ENCODE results near the gene SMAD2. TPM values are rescaled to one million over a fixed set of nuclear protein-coding genes. Genes with fewer than 3 reads are reported as not detected.

The SMAD2 gene
- 100 to 1,000 TPM in 1 of 4 donors, 10 to 100 TPM in 3; 94.1 to 114 (median 97.4) TPM for total RNA-seq
- polyA plus RNA-seq, result 30.7 TPM
- long read RNA-seq, donor 1, full-length matches to known transcripts, result 62 of 113 reads
- long read RNA-seq, donor 1, partial matches to known transcripts, result 11 of 113 reads
- long read RNA-seq, donor 1, other reads (novel, unspliced or antisense), result 40 of 113 reads
- long read RNA-seq, donor 2, full-length matches to known transcripts, result 11 of 26 reads
- long read RNA-seq, donor 2, partial matches to known transcripts, result 4 of 26 reads
- long read RNA-seq, donor 2, other reads (novel, unspliced or antisense), result 11 of 26 reads
- long read RNA-seq, donor 3, full-length matches to known transcripts, result 61 of 114 reads
- long read RNA-seq, donor 3, partial matches to known transcripts, result 11 of 114 reads
- long read RNA-seq, donor 3, other reads (novel, unspliced or antisense), result 42 of 114 reads
- long read RNA-seq, donor 4, full-length matches to known transcripts, result 21 of 40 reads
- long read RNA-seq, donor 4, partial matches to known transcripts, result 5 of 40 reads
- long read RNA-seq, donor 4, other reads (novel, unspliced or antisense), result 14 of 40 reads

DNA sequence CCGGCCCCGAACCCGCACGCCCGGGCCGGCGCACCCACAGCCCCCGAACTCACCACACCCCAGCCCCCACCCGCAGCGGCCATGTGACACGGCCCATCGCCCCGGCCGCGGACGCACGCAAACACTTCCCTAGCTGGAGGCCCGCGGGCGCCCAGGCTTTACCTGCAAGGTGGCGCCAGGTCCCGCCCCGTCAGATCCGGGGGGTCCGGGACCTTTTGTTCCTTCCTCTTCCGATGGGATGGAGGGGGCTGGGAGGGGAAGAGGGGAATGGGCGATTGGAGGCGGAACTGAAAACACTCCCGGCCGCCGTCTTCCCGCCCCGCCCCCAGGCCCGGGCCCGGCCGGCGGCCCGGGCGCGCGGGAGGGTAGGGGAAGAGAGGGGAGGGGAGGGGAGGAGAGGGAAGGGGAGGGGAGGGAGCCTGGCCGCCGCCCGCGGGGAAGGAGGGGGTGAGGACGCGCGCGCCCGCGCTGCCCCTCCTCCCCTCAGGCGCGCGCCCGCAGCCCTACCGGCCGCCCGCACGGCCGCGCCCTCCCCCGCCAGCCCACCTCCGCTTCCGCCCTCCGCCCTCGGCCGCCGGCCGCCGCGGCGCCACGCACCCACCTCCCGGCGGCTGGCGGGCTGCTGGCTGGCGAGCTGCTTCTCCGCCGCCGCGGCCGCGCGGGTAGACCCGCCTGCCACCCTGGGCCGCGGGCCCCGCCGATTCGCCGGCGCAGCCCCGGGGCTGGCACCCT, at the start of gene SMAD2:
Gene SMAD2, minus strand, starts transcription at position 461 of the 732 bp plus-strand sequence. CDS start 33,903 bp downstream, outside the sequence.
- WGBS, result under 1% methylated on average over 84 of the region's 93 CpGs
- intact Hi-C loops (cut with DNase I), result no loop called here

DNA sequence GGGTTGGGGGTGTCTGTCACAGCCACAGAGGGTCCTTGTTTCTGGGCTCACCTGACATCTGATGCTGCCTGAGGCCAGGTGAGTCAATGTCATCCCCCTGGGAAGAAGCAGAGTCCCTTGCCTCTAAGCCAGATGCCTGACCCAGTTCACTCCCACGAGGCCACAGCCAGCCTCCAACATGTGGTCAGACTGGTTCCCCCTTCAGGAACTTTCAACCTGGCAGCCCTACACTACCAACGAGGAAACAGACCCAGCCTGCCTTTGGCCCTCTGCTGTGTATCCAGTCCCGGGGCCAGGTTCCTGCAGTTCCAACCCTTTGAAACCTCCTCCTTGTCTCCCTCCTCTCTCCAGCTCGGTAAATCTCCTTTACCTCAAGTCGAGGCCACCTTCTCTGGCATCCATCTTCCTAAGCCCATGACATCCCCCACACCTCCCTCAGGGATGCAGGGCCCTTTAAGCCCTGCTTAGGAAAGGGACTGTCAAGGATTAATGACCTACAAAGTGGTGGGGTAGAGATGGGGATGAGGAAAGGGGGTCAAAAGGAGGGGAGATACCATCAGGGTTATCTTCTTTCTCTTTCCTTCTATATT, 49.2 kb upstream of the SMAD2 start:
- ATAC-seq (no peak), DNase-seq (peak in 1 of 3 donors; percentile 13)
- Histone ChIP-seq H3K9me3 (ENCODE audit: control insufficient read depth, low read length) (no peaks in the 10 kb centered on the region), H3K27me3 (ENCODE audit: control insufficient read depth, insufficient read depth) (no peaks in the 10 kb centered on the region), H3K27ac (ENCODE audit: low read length) (no peak overlapping the region), H3K4me3 (ENCODE audit: low read length) (no peak overlapping the region), H3K4me1 (ENCODE audit: control insufficient read depth, insufficient read depth, low read length) (no peaks in the 10 kb centered on the region)
- 44% methylated on average over 5 of the region's 5 CpGs for WGBS
- intact Hi-C loops (cut with DNase I), result no loop called here

More for the DNA sequence above, at the start of gene SMAD2:
- DNase-seq (peak; percentile 87 to 94 (median 93)), ATAC-seq (peak; percentile 78 to 80)
- Histone ChIP-seq H3K9me3 (ENCODE audit: control insufficient read depth, low read length) (no peaks in the 10 kb centered on the region), H3K27me3 (ENCODE audit: control insufficient read depth, insufficient read depth) (no peaks in the 10 kb centered on the region), H3K4me1 (ENCODE audit: control insufficient read depth, insufficient read depth, low read length) (no peaks in the 10 kb centered on the region), H3K4me3 (ENCODE audit: low read length) (peak within 1 kb of the TSS; percentile 85), H3K27ac (ENCODE audit: low read length) (peak within 1 kb of the TSS; percentile 93)

DNA sequence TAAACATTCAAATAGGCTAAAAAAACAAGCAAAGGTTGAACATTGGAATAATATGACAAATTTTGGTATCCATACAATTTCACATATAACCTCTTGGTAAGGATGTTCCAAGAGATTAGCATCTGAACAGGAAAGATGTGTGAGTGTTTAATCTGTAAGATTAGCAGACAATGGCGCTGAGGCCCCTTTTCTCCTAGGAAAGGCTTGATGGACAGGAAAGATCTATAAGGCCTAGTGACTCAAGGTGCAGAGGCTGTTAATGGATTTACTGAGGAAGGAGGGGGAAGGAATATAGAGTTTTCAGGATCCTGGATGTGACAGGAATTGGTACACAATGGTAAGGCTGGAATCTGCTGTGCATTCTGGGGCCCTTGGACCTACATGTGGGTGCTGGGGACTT, 48.1 kb upstream of the SMAD2 start:
- intact Hi-C loops (cut with DNase I), result no loop called here

DNA sequence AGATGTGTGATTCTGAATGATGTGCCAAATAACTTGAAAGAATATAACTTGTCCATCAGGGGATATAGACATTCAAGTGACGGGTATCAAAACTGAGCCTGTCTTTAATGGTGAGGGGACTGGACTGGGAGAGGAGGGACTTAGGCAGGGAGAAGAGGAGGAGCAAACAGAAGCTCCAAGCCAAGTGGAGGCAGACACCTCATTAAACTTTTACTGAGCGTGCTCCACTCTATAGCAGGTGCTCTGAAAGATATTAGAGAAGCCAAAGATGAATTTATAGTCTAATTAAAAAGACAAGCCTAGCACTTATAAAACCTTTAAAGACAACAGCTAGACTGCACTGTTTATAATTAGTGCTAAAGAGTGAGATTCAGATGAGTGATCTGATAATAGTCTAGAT, 47.7 kb upstream of the SMAD2 start:
- Histone ChIP-seq H3K27me3 (ENCODE audit: control insufficient read depth, insufficient read depth) (no peaks in the 10 kb centered on the region), H3K9me3 (ENCODE audit: control insufficient read depth, low read length) (no peaks in the 10 kb centered on the region), H3K4me3 (ENCODE audit: low read length) (no peak overlapping the region), H3K4me1 (ENCODE audit: control insufficient read depth, insufficient read depth, low read length) (no peaks in the 10 kb centered on the region), H3K27ac (ENCODE audit: low read length) (no peak overlapping the region)
- intact Hi-C loops (cut with DNase I), result no loop called here
- no peak for DNase-seq
- ATAC-seq, result no peak
- WGBS, result 95% methylated on average over 2 of the region's 2 CpGs

More for the DNA sequence above, 48.1 kb upstream of the SMAD2 start:
- Histone ChIP-seq H3K4me3 (ENCODE audit: low read length) (no peak overlapping the region), H3K27ac (ENCODE audit: low read length) (no peak overlapping the region), H3K9me3 (ENCODE audit: control insufficient read depth, low read length) (no peaks in the 10 kb centered on the region), H3K27me3 (ENCODE audit: control insufficient read depth, insufficient read depth) (no peaks in the 10 kb centered on the region), H3K4me1 (ENCODE audit: control insufficient read depth, insufficient read depth, low read length) (no peaks in the 10 kb centered on the region)
- 71% methylated on average over 1 of the region's 1 CpG for WGBS
- ATAC-seq (no peak), DNase-seq (no peak)

DNA sequence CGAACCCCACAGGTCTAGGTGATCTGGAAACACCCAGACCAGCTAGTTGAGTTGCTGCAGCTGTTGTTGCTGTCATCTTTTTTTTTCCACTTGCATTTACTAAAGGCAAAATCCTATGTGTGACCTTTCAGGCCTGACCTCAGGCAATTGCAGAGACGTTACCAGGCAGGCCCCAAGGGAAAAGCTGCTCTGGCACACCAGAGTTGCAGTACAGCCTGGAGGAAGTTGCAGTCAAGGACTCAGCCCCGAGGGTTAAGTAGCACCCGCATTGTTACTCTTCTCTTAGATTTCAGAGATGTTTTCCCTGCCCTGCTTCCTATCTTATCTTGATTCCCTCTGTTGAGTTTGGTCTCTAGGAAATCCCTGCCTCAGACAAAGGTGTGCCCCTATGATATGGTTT, 45.2 kb upstream of the SMAD2 start:
- intact Hi-C loops (cut with DNase I), result no loop called here
- ATAC-seq, result no peak
- 51% methylated on average over 4 of the region's 4 CpGs for WGBS

DNA sequence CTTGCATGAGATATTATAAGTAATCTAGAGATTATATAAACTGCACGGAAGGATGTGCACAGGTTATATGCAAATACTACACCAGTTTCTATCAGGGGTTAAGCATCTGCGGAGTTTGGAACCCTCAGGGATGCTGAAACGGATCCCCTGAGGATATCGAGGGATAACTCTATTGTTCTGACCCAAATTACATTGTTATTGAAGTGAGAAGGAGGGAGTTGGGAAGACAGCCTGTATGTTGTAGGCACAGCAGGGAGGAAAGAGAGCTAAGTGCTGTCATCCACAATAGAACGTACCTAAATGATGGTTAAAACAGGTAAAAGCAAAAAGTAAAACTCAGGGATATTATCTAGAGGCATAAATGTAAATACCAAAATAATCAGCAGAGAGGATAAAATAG, 44.6 kb upstream of the SMAD2 start:
- WGBS, result 62% methylated on average over 5 of the region's 5 CpGs
- DNase-seq (no peak), ATAC-seq (no peak)
- no peak overlapping the region for H3K27ac ChIP-seq (ENCODE audit: low read length)
- H3K4me1 ChIP-seq (ENCODE audit: control insufficient read depth, insufficient read depth, low read length), result no peaks in the 10 kb centered on the region
- no peaks in the 10 kb centered on the region for H3K9me3 ChIP-seq (ENCODE audit: control insufficient read depth, low read length)
- H3K4me3 ChIP-seq (ENCODE audit: low read length), result no peak overlapping the region
- H3K27me3 ChIP-seq (ENCODE audit: control insufficient read depth, insufficient read depth), result no peaks in the 10 kb centered on the region
- intact Hi-C loops (cut with DNase I), result no loop called here

More for the DNA sequence above, 45.2 kb upstream of the SMAD2 start:
- DNase-seq, result no peak
- no peaks in the 10 kb centered on the region for H3K9me3 ChIP-seq (ENCODE audit: control insufficient read depth, low read length)
- no peak overlapping the region for H3K4me3 ChIP-seq (ENCODE audit: low read length)
- H3K27me3 ChIP-seq (ENCODE audit: control insufficient read depth, insufficient read depth), result no peaks in the 10 kb centered on the region
- H3K4me1 ChIP-seq (ENCODE audit: control insufficient read depth, insufficient read depth, low read length), result no peaks in the 10 kb centered on the region
- H3K27ac ChIP-seq (ENCODE audit: low read length), result no peak overlapping the region

DNA sequence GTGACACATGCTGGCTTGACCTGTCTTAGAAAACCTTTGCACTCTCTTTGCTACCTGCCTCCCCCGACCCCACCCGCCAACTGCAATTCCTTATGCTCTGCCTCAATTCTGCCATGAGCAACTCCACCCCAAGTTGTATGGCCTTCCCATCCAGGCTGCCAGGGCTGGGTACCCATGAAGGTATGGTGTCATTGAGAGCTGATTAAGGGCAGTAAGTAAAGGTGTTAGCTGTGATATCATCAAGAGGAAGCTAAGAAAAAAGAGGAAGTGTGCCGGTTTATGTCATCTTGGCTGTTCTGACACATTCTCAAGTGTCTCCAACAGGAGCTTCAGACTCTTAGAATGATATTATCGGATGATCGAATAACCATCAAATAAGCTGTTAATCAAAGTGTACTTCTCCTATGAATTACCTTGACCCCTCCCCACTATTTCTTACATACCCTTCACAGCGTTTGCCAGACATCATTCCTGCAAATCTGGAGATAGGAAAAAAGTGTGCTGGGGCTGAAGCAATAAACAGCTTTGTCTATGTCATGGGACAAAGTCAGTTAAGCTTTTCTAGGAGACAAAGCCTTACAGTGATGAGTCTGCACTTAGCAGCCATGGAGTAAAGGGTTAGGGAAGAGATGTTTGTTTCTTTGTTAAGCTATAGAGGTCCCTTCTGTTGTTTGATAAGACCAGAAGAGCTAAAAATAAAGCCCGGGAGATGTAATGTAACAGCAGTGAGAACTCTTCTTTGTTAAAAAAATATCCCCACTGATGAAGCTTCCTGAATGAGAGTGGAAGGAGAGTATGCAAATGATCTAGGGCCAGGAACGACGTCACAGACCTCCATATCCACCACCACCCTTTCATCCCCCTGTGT, 40.4 kb upstream of the SMAD2 start:
- ATAC-seq (no peak), DNase-seq (no peak)
- intact Hi-C loops (cut with DNase I), result no loop called here
- H3K27ac ChIP-seq (ENCODE audit: low read length), result no peak overlapping the region
- WGBS, result 51% methylated on average over 9 of the region's 9 CpGs
- H3K9me3 ChIP-seq (ENCODE audit: control insufficient read depth, low read length), result no peaks in the 10 kb centered on the region
- no peak overlapping the region for H3K4me3 ChIP-seq (ENCODE audit: low read length)
- no peaks in the 10 kb centered on the region for H3K4me1 ChIP-seq (ENCODE audit: control insufficient read depth, insufficient read depth, low read length)
- no peaks in the 10 kb centered on the region for H3K27me3 ChIP-seq (ENCODE audit: control insufficient read depth, insufficient read depth)

DNA sequence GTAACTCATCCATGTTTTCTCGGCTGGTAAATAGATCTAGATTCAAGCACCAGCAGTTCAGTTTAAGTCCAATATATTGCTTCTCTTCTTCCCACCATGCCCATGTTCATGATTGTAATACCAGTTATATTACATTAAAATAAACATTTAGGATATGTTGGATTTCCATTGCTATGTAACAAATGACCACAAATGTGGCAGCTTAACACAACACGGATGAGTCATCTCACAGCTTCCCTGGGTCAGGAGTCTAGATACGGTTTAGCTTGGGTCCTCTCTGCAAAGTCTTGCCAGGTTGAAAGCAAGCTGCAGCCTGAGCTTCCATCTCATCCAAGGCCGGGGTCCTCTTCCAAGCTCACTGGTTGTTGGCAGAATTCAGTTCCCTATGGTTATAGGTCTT, 39.4 kb upstream of the SMAD2 start:
- intact Hi-C loops (cut with DNase I), result no loop called here
- no peak overlapping the region for H3K27ac ChIP-seq (ENCODE audit: low read length)
- DNase-seq (no peak), ATAC-seq (no peak)
- H3K9me3 ChIP-seq (ENCODE audit: control insufficient read depth, low read length), result no peaks in the 10 kb centered on the region
- 86% methylated on average over 4 of the region's 4 CpGs for WGBS
- H3K27me3 ChIP-seq (ENCODE audit: control insufficient read depth, insufficient read depth), result no peaks in the 10 kb centered on the region
- H3K4me1 ChIP-seq (ENCODE audit: control insufficient read depth, insufficient read depth, low read length), result no peaks in the 10 kb centered on the region
- H3K4me3 ChIP-seq (ENCODE audit: low read length), result no peak overlapping the region

DNA sequence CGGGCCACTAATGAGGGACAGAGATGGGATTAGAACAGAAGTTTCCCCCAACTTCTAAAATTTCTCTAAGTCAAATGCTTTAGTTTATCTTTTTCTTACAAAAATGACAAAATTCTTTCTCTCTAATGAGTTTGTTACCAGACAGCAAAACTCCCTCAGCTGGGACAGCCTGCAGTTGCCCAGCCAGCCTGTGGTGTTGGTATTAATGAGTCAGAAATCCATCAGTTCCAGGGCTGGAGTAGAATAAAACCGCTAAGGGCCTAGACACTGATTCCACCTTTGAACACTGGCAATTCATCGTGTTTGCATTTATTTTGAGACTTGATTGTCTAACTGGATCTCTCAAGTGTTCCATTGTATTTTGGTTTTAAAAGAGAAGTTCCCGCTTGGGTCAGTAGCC, 38.3 kb upstream of the SMAD2 start:
- no peaks in the 10 kb centered on the region for H3K27me3 ChIP-seq (ENCODE audit: control insufficient read depth, insufficient read depth)
- no peak overlapping the region for H3K27ac ChIP-seq (ENCODE audit: low read length)
- no peak for ATAC-seq
- H3K9me3 ChIP-seq (ENCODE audit: control insufficient read depth, low read length), result no peaks in the 10 kb centered on the region
- no peak overlapping the region for H3K4me3 ChIP-seq (ENCODE audit: low read length)
- intact Hi-C loops (cut with DNase I), result no loop called here
- WGBS, result 84% methylated on average over 4 of the region's 4 CpGs
- peak in 1 of 3 donors; percentile 20 for DNase-seq
- H3K4me1 ChIP-seq (ENCODE audit: control insufficient read depth, insufficient read depth, low read length), result no peaks in the 10 kb centered on the region

DNA sequence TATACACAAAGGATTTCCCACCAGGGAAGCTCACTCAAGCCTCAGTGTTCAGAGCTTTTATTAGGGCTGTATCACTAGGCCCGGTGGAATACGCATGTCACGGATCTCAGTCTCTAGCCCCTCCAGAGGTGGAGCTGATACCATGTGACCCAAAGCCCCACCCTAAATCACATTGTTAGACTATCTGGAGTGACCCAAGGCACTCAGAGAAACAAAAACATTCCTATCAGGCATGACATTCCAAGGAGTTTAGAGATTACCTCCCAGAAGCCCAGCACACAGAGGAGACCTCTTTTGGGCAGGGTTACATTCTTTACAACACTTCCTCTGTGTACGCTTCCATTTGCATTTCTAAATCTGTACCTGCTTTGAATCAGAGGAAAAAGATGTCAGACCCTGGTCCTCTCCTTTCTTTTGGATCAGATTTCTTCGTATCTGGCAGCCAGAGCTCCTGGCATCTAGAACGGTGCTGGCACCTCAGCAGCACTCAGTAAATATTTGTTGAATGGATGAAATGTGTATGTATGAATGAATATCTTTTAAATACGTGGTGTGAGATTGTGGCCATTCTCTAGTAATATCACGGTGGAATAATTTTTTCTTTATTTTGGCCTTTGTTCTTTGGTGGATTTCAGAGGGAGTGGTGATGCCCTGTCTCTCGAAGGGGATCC, 37.7 kb upstream of the SMAD2 start:
- intact Hi-C loops (cut with DNase I), result no loop called here
- H3K27ac ChIP-seq (ENCODE audit: low read length), result no peak overlapping the region
- ATAC-seq (peak; percentile 82 to 97), DNase-seq (peak in 1 of 3 donors; percentile 9)
- H3K4me3 ChIP-seq (ENCODE audit: low read length), result no peak overlapping the region
- 51% methylated on average over 9 of the region's 9 CpGs for WGBS
- H3K27me3 ChIP-seq (ENCODE audit: control insufficient read depth, insufficient read depth), result no peaks in the 10 kb centered on the region
- no peaks in the 10 kb centered on the region for H3K4me1 ChIP-seq (ENCODE audit: control insufficient read depth, insufficient read depth, low read length)
- H3K9me3 ChIP-seq (ENCODE audit: control insufficient read depth, low read length), result no peaks in the 10 kb centered on the region
